ENCODE results near the gene ITCH.
A peak's percentile ranks its signal among the peaks of the same experiment; 100 is the strongest.
"Not testable (repeated sequence)": the region's sequence is repeated elsewhere in the genome, so short reads cannot be mapped to it uniquely, and the experiment has no call there.

ITCH gene

DNA sequence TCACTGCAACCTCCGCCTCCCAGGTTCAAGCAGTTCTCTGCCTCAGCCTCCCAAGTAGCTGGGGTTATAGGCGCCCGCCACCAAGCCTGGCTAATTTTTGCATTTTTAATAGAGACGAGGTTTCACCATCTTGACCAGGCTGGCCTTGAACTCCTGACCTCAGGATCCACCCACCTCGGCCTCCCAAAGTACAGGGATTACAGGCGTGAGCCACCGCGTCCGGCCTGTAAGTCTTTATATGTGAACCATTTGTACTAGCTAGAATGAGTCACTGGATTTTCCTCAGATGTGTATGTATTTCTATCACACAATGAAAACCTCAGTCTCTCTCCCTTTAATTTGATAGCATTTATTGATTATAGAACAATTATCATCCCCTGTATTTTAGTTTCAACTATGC, 34.0 kb downstream of the ITCH start:
- no peak for DNase-seq (ENCODE audit: low read depth)
- in situ Hi-C loops (cut with HindIII; ENCODE audit: low sequenced_read_pairs): no loop called here

DNA sequence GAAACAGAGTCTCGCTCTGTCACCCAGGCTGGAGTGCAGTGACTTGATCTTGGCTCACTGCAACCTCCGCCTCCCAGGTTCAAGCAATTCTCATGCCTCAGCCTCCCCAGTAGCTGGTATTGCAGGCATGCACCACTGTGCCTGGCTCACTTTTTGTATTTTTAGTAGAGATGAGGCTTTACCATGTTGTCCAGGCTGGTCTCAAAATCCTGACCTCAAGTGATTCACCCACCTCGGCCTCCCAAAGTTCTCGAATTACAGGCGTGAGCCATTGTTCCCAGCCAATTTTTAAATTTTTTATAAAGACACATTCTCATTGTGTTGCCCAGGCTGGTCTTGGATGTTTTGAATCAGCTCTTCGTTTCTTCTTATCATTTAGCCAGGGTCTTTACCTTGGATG, 37.7 kb downstream of the ITCH start:
- in situ Hi-C loops (cut with HindIII; ENCODE audit: low sequenced_read_pairs); H3K4me3 ChIP-seq (ENCODE audit: low read depth, low read length): not testable (repeated sequence)
- peak; percentile 56 for DNase-seq (ENCODE audit: low read depth)

More for the DNA sequence above, 34.0 kb downstream of the ITCH start:
- TF ChIP-seq, protein P1, sequence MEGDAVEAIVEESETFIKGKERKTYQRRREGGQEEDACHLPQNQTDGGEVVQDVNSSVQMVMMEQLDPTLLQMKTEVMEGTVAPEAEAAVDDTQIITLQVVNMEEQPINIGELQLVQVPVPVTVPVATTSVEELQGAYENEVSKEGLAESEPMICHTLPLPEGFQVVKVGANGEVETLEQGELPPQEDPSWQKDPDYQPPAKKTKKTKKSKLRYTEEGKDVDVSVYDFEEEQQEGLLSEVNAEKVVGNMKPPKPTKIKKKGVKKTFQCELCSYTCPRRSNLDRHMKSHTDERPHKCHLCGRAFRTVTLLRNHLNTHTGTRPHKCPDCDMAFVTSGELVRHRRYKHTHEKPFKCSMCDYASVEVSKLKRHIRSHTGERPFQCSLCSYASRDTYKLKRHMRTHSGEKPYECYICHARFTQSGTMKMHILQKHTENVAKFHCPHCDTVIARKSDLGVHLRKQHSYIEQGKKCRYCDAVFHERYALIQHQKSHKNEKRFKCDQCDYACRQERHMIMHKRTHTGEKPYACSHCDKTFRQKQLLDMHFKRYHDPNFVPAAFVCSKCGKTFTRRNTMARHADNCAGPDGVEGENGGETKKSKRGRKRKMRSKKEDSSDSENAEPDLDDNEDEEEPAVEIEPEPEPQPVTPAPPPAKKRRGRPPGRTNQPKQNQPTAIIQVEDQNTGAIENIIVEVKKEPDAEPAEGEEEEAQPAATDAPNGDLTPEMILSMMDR (IDR thresholded peaks at IDR 0.05; ENCODE audit: low read depth, low read length, missing control alignments): no peak
- H3K4me3 ChIP-seq (ENCODE audit: low read depth, low read length): no peak overlapping the region

DNA sequence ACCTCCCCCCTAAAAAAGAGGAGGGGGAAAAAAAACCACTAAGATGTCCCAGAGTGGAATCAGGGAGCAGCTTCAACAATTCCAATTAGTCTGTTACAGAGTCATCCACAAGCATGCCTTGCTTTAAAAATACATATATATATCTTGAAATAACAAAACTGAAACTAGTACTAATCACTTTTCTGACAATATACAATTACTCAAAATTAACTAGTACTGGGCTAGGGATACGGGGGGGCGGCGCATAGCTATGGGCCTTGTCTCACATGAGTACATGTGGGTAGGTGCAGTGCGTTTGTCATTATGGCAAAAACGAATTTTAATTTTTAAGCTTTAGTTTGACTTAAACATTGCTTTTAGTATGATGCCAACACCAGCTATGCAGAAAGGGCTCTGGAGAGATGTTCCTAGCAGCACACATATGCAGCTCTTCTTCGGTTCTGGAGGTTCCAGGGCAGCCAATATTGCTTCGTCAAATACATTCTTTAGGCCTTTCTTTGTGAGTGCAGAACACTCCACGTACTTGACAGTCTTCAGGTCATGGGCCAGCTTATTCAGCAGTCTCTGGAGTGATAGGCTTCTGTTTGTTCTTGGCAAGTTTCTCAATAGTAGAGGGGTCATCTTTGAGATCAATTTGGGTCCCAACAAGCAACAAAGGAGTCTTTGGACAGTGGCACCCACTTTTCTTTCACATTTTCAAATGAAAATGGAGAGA, 38.8 kb downstream of the ITCH start:
- DNase-seq (ENCODE audit: low read depth): no peak
- TF ChIP-seq, protein P1 (IDR thresholded peaks at IDR 0.05; ENCODE audit: low read depth, low read length, missing control alignments): no peak
- in situ Hi-C loops (cut with HindIII; ENCODE audit: low sequenced_read_pairs): no loop called here
- H3K4me3 ChIP-seq (ENCODE audit: low read depth, low read length): no peak overlapping the region

DNA sequence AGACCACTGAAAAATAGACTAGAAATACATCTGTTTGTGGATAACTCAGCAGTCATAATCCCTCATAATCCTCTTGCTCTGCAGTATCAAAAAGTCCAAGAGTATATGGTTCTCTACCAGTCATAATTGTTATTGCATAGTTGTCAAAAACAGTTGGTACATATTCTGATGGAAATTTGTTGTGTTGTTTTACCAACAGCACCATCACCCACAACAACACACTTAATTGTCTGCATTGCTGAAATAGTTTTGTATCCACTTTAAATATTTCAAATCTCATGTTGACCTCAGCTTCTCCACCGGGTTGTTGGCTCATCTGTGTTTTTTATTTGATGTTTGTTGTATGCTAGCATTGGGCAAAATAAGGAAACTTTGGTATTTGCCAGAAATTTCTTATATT, 39.4 kb downstream of the ITCH start:
- in situ Hi-C loops (cut with HindIII; ENCODE audit: low sequenced_read_pairs): no loop called here
- H3K4me3 ChIP-seq (ENCODE audit: low read depth, low read length): no peak overlapping the region
- TF ChIP-seq, protein P1 (IDR thresholded peaks at IDR 0.05; ENCODE audit: low read depth, low read length, missing control alignments): no peak
- no peak for DNase-seq (ENCODE audit: low read depth)

DNA sequence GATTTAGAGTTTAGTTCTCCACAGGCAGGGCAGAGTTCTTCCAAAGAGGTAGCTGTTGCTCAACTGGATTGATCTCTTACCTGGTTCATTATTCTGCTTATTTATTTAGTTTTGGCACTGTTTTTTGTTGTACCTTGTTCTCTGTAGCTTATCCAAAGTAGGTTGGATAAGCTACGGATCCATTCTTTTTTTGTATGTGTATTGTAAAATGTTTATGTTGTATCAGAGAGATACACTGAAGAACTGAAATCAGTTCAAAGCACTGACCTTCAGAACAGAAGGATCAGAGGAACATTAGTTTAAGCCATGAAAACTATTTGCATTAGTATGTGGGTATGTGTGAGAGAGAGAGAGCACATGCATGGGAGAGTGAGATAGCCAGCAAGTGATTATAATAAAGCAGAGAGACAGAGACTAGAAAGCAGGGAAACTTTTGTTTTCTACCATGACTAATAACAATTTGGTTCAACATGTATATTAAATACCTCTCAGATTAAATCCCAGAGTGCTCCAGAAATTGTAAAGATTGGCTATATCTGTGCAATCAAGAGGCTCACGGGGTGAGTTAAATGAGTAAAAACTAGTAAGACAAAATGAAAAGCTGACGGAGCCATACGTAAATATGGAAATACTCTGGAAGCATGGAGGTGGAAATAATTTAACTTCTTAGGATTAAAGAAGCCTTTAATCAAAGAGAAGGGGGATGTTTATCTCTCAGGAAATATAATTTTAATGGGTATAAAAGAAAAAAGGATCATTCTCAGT, 40.2 kb downstream of the ITCH start:
- in situ Hi-C loops (cut with HindIII; ENCODE audit: low sequenced_read_pairs): no loop called here
- no peak for DNase-seq (ENCODE audit: low read depth)
- no peak overlapping the region for H3K4me3 ChIP-seq (ENCODE audit: low read depth, low read length)
- TF ChIP-seq, protein P1 (IDR thresholded peaks at IDR 0.05; ENCODE audit: low read depth, low read length, missing control alignments): no peak

DNA sequence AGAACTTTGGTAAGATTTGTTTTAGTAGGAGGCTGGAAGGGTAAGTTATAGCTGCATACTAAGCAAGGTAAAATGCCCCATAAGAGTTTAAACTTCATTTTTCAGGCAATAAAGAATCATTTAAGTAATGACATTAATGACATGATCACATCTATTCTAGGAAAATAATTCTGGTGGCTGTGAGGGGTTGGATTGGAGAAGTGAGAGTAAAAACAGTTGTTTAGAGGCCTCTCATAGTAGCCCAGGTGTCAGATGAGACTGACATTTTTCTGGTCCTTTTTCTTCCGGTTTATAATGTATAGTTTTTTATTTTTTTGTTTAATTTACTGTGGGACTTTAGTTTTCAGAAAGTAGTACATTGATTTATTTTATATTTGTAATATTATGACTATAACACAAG, 40.8 kb downstream of the ITCH start:
- no peak for DNase-seq (ENCODE audit: low read depth)
- in situ Hi-C loops (cut with HindIII; ENCODE audit: low sequenced_read_pairs): no loop called here
- TF ChIP-seq, protein P1 (IDR thresholded peaks at IDR 0.05; ENCODE audit: low read depth, low read length, missing control alignments): no peak

DNA sequence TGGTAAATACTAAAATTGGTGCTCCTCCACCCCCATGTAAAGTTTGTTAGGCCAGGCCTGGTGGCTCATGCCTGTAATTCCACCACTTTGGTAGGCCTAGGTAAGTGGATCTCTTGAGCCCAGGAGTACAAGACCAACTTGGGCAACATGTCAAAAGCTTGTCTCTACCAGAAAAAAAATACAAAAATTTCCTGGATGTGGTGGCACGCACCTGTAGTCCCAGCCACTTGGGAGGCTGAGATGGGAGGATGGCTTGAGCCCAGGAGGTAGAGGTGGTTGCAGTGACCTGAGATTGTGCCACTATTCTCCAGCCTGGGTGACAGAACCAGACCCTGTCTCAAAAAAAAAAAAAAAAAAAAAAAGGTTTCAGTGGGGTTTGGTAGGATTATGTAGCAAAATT, 41.7 kb downstream of the ITCH start:
- TF ChIP-seq, protein P1 (IDR thresholded peaks at IDR 0.05; ENCODE audit: low read depth, low read length, missing control alignments): no peak
- in situ Hi-C loops (cut with HindIII; ENCODE audit: low sequenced_read_pairs): loop anchor here (5.0 kb wide), 1 partner anchor 58 kb away; no protein-coding TSS in a partner anchor
- H3K4me3 ChIP-seq (ENCODE audit: low read depth, low read length): no peak overlapping the region
- DNase-seq (ENCODE audit: low read depth): no peak

More for the DNA sequence above, 40.8 kb downstream of the ITCH start:
- H3K4me3 ChIP-seq (ENCODE audit: low read depth, low read length): no peak overlapping the region

DNA sequence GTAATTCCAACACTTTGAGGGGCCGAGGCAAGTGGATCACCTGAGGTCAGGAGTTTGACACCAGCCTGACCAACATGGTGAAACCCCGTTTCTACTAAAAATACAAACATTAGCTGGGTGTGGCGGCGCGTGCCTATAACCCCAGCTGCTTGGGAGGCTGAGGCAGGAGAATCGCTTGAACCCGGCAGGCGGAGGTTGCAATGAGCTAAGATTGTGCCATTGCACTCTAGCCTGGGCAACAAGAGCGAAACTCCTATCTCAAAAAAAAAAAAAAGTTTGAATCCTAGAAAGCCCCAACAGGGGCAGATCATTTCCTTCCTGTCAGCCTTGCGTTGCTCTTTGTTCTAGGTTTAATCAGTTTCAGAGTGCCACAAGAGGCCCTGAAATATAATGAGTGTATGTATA, 42.2 kb downstream of the ITCH start:
- in situ Hi-C loops (cut with HindIII; ENCODE audit: low sequenced_read_pairs): loop anchor here (5.0 kb wide), 1 partner anchor 58 kb away; no protein-coding TSS in a partner anchor
- DNase-seq (ENCODE audit: low read depth); H3K4me3 ChIP-seq (ENCODE audit: low read depth, low read length): not testable (repeated sequence)

DNA sequence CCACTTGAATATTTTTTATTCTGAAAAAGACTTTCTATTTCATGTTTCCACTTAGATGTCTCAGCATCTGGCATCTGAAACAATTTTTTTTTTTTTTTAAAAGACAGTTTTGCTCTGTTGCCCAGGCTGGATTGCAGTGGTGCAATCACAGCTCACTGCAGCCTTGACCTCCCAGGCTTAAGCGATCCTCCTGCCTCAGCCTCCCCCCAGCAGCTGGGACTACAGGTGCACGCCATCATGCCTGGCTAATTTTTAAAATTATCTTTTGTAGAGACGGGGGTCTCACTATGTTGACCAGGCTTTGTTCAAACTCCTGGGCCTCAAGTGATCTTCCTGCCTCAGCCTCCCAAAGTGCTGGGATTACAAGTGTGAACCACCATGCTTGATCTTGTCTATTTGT, 42.9 kb downstream of the ITCH start:
- H3K4me3 ChIP-seq (ENCODE audit: low read depth, low read length); DNase-seq (ENCODE audit: low read depth): not testable (repeated sequence)
- in situ Hi-C loops (cut with HindIII; ENCODE audit: low sequenced_read_pairs): loop anchor here (5.0 kb wide), 1 partner anchor 59 kb away; no protein-coding TSS in a partner anchor
